GM12801 (cell line): ENCODE results near the gene DIDO1.
A peak's percentile ranks its signal among the peaks of the same experiment; 100 is the strongest.

ENCODE experiments used
- TF ChIP-seq, protein P1 (sequence below): IDR thresholded peaks from one replicate; pipeline ENCODE4 v1.5.1; 2011; ENCODE audit warnings: control low read depth; ENCODE audit not compliant: insufficient read length; ENCODE audit errors: extremely low read depth

Gene DIDO1

DNA sequence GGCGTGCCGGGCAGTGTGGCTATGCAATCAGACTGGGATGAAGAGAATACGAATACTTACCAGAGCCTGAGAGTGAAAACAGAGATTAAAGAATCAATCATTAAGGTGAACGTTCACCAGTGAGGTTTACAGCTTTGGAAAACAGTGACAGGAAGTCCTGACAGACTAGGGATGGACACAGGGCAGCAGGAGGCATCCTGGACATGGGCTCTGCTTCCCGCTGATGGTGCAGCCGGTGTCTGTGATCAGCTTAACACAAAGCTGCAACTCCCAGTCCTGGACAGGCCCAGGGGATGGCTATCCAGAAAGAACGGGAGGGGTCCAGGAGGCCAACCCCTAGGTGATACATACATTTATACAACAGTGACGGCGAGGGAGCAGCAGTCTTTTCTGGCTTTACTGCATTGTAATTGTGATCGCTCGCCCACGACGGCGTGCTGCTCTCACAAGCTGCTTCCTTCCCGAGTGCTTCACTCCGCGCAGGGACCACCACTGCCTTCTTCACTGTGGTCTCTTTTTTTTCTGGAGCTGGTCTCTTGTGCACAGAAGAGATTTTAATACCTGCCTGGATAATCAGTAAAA lies 20.7 kb downstream of the DIDO1 start:
- TF ChIP-seq, protein P1, sequence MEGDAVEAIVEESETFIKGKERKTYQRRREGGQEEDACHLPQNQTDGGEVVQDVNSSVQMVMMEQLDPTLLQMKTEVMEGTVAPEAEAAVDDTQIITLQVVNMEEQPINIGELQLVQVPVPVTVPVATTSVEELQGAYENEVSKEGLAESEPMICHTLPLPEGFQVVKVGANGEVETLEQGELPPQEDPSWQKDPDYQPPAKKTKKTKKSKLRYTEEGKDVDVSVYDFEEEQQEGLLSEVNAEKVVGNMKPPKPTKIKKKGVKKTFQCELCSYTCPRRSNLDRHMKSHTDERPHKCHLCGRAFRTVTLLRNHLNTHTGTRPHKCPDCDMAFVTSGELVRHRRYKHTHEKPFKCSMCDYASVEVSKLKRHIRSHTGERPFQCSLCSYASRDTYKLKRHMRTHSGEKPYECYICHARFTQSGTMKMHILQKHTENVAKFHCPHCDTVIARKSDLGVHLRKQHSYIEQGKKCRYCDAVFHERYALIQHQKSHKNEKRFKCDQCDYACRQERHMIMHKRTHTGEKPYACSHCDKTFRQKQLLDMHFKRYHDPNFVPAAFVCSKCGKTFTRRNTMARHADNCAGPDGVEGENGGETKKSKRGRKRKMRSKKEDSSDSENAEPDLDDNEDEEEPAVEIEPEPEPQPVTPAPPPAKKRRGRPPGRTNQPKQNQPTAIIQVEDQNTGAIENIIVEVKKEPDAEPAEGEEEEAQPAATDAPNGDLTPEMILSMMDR, result no peak

DNA sequence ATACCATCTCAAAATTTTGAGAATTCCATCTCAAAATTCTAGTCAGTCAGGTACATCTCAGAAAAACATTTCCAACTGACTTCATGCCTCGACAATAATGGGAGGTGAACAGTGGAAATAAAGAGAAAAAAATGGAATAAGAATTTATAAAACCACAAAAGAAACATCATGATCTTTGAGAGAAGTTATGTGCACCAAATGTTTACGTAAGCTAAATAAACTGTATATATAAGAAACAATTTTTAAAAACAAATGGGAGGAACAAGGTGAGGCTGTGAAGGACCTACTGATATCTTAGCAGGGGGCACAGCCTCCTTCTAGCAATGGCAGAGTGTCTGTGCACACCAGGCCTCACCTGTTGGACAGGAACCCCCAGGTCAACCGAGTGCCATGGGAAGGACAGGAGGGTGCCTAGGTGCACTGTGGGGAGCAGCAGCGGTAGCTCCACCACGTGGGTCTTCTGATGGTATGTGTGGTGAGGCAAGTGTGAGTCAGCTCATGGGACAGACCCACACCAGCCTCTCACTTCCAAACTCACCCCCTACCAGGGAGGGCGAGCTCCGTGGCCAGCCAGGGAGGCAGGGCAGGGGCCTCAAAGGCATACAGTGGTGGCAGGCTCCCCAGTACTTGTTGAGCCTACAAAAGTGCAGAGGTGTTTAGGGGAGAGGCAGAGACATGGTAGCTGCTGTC lies 23.2 kb downstream of the DIDO1 start:
- TF ChIP-seq, protein P1, result no peak

DNA sequence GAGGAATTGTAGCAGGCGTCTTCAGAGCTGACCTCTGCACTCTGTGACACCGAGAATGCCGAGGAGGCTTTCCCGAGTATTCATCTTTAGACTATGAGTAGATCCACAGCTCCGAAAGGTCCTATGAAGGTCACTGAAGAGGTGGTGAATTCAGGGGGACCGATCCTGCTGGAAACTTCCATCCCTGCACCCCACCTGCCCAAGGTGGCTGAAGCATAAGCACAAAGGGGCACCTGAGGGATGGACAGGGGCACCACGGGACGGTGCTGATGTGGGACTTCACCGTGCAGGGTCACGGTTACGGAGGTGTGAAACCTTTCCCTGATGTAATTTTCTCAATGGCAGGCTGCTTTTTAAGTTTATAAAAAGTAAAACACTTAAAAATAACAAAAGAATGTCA lies 24.4 kb downstream of the DIDO1 start:
- TF ChIP-seq, protein P1, result no peak

DNA sequence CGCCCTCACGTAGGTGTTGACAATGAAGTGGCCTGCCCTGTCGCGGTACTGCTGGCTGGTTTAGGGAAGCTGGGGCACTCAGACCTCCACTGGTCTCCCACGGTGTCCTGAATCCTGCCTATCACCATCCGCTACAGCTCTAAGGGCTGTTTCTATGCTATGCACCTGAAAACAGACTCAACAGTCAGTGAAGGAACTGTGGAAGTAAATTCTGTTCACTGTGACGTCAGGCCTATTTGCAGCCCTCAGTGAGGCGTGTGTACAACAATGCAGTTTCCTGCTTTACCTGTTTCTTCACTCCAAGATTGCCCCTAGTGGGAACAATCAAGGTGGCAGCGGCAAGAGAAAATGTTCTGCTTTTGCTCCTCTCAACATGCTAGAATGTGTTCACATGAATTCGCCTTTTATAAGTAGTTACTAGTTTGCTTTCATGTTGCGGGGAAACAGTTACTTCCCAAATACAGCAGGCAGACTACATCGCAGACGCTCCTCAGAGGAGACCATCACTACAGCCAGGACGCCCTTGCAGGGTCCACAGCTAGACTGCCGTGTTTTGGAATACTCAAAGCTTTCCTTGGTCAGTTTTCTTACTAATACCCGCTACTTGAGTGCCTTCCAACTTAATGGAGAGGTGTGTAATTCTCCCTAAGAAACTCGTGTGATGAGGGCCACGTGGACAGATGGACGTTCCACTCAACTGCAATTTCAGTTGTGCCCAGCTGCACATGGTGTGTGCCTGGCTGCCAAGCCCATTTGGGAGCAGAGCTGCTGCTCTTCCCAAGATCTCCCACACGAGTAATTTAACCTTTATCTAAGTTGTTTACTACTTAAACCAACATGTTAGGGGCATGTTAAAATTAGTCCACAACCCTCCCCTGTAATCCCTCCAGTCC lies 25.4 kb downstream of the DIDO1 start:
- TF ChIP-seq, protein P1, result no peak

DNA sequence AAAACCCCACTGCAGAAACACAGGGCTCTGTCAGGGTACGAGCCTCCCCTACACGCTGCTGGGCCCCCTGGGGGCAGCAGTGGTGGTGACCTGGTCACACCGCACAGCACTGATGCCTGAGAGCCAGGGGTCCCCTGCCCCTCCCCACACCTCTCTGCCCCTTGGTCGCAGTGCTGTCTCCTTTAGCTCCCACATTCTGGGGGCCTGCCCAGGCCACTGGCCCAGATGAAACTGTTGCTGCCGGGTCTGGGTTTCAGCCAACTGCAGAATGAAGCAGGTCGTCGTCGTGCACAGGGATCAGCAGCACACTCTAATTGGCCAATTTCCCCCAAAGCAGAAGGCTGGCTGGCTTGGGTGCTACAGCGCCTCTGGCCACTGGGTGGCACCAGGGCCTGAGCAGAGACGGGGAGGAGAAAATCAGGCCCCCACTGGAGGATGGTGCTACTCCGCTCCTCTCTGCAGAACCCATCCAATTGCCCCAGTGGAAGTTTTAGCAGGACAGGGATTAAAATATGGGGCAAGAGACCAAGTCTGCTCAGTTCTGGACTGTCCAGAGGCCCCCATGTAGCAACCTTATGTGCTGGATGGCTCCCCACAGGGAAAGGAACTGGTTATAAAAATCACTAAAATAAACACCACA lies 26.1 kb downstream of the DIDO1 start:
- TF ChIP-seq, protein P1, result peak; percentile 60

DNA sequence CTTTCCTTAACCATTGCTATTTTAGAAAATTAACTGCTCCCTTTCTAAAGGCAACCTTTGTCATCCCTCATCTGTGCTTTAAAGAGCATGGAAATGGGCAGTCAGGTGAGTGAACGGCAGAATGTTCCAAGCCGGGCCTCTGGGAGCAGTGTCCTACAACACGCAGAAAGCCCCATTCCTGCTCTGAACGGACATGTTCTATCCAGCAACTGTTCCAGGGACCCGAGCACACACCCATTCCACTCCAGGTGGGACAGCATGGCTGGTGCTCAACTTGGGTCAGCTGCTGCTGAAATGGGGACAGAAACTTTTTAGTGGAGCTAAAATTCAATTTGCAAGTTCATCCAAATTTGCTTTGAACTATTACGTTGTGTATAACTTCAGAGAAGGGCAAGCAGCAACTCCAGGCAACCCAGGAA lies 26.7 kb downstream of the DIDO1 start:
- TF ChIP-seq, protein P1, result no peak

DNA sequence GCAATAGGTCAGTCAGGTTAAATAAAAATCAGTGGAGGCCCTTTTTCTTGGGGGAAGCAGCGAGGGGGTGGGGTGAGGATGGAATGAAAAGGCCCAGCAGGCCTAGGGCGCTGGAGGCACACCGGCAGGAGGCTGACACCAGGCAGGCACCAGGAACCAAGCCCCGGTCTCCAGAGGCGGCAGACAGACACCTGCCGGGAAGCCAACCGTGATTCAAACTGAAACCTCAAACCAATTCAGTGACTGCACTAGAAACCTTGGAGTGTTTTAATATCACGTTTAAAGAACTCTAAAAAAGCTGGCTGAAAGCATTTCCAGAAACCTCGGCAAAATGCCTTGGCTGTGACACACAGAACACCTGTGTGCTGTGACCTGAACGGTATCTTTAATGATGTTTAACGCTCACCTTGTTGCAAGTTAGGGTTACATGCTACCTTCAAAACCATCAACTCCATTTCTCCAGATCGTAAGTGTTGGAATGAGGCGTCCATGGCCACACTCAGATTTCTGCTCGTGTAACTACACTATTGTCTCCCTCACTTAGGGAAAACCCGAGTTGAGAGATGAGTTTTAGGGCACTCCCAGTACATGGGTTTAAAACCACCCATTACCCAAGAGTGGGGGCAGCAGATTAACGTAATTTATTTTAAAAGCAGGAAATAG lies 27.2 kb downstream of the DIDO1 start:
- TF ChIP-seq, protein P1, result no peak
